Esophagus squamous epithelium (tissue), 5 donors: ENCODE measurements around the gene SGSM2. TPM values are rescaled to one million over a fixed set of nuclear protein-coding genes. Genes with fewer than 3 reads are reported as not detected.

ENCODE experiments used
- DNase-seq: peaks from one replicate; lab custom pipeline; 2025; lab: John Stamatoyannopoulos, UW
- H3K27ac ChIP-seq, 4 donors: fragments of 200-600 bp; sonication (generic); one replicate each; pipeline ENCODE4 v1.5.1; 2016 to 2019; ENCODE audit warnings: mild to moderate bottlenecking in 1 of 4
- H3K27me3 ChIP-seq, 4 donors: fragments of 200-600 bp; sonication (generic); 1 replicate in 3 of 4; 2 replicates in 1 of 4; pipeline versions ENCODE4 v1.5.1 to v1.6.0; 2017 to 2021; ENCODE audit warnings: antibody characterized with exemption in 1 of 4
- H3K36me3 ChIP-seq, 3 donors: fragments of 200-600 bp; sonication (generic); one replicate each; pipeline ENCODE4 v1.5.1; 2016 to 2019
- H3K4me1 ChIP-seq, 3 donors: fragments of 200-600 bp; sonication (generic); one replicate each; pipeline ENCODE4 v1.5.1; 2017 to 2019
- H3K4me3 ChIP-seq, 4 donors: fragments of 200-600 bp; sonication (generic); 1 replicate in 3 of 4; 2 replicates in 1 of 4; pipeline ENCODE4 v1.5.1; 2016 to 2019; ENCODE audit warnings: mild to moderate bottlenecking in 2 of 4, moderate library complexity in 1 of 4
- H3K9me3 ChIP-seq, 3 donors: fragments of 200-600 bp; sonication (generic); one replicate each; pipeline ENCODE4 v1.5.1; 2016 to 2019
- POLR2A ChIP-seq, 4 donors: fragments of 450-650 bp; IDR thresholded peaks; one replicate each; pipeline ENCODE4 v1.6.1; 2017; ENCODE audit warnings: antibody characterized with exemption in 4 of 4, mild to moderate bottlenecking in 4 of 4, moderate library complexity in 3 of 4
- WGBS, 2 donors: methylation state at CpG; one replicate each; pipeline ENCODE4 v1.1.5; 2018; 5-methylcytosine and 5-hydroxymethylcytosine counted together
- intact Hi-C: fragments of 100-400 bp; cut with DNase I; formaldehyde crosslinking; loops from one replicate; pipeline ENCODE4 v1.15.0; 2022
- total RNA-seq, 4 donors: library from RNA; depleted of rRNA; stranded (reverse); fragments of >200 nt; gene quantifications; one replicate each; pipeline ENCODE4 v1.1.0, GENCODE V29; 2016
- TF ChIP-seq, protein P1 (sequence below), 6 experiments: fragments of 450-650 bp in 4 of 6; fragments of 200-600 bp in 2 of 6; sonication (generic) in 2 of 6; IDR thresholded peaks; one replicate each; pipeline ENCODE4 v1.5.1; 2016 to 2019; ENCODE audit warnings: antibody characterized with exemption in 6 of 6, mild to moderate bottlenecking in 4 of 6, moderate library complexity in 4 of 6
- donor health status: DM: yes; HTN: yes; CAD: no.

SGSM2 gene
- total RNA-seq, 4 donors from 2014 or later, result 24.3 to 67.9 (median 35.3) TPM

DNA sequence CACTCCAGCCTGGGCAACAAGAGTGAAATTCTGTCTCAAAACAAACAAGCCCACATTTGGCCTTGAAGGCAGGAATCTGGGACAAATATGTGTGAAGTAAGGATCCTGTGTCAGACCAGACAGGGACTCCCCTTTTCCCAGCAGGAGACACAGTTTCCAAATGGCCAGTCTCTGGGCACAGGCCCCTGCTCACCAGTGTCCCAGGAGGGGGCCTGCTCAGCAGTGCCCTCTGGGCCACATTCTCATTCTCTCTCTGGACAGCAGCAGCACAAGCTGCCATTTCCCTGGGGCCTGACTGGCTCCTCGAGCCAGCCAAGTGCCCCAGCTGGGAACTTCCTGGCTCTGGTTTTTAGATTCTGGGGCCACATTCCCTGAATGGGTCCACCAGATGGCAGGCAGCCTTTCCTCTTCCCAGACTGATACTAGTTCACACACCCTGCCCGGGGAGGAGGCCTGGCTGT, 75.3 kb downstream of the SGSM2 start:
- Histone ChIP-seq H3K27me3 (no peaks in the 10 kb centered on the region), H3K36me3 (peaks cover 0 to 20% (median 0%) of the 10 kb centered on the region in 3 donors), H3K4me3 (no peak overlapping the region), H3K9me3 (no peaks in the 10 kb centered on the region), H3K27ac (peak overlapping the region; percentile 60 to 84 (median 76)), H3K4me1 (peaks cover 9 to 30% (median 13%) of the 10 kb centered on the region in 3 donors)
- TF ChIP-seq, protein P1, sequence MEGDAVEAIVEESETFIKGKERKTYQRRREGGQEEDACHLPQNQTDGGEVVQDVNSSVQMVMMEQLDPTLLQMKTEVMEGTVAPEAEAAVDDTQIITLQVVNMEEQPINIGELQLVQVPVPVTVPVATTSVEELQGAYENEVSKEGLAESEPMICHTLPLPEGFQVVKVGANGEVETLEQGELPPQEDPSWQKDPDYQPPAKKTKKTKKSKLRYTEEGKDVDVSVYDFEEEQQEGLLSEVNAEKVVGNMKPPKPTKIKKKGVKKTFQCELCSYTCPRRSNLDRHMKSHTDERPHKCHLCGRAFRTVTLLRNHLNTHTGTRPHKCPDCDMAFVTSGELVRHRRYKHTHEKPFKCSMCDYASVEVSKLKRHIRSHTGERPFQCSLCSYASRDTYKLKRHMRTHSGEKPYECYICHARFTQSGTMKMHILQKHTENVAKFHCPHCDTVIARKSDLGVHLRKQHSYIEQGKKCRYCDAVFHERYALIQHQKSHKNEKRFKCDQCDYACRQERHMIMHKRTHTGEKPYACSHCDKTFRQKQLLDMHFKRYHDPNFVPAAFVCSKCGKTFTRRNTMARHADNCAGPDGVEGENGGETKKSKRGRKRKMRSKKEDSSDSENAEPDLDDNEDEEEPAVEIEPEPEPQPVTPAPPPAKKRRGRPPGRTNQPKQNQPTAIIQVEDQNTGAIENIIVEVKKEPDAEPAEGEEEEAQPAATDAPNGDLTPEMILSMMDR (IDR thresholded peaks at IDR 0.05), result no peak
- TF ChIP-seq POLR2A (IDR thresholded peaks at IDR 0.05), result no peak
- DNase-seq, result no peak
- 48 to 57% methylated on average over 2 of the region's 2 CpGs for WGBS, 2 donors
- intact Hi-C loops, result no loop called here

GRCh38 chr17:2414446-2415064, 77.3 kb downstream of the SGSM2 start:
- 82 to 92% methylated on average over 14 to 17 of the region's 22 CpGs for WGBS, 2 donors
- H3K4me3 ChIP-seq, result no peak overlapping the region
- TF ChIP-seq, protein P1 (IDR thresholded peaks at IDR 0.05), result no peak
- no peak for TF ChIP-seq POLR2A (IDR thresholded peaks at IDR 0.05)
- intact Hi-C loops, result no loop called here
- H3K9me3 ChIP-seq, result no peaks in the 10 kb centered on the region
- peaks cover 13 to 45% (median 13%) of the 10 kb centered on the region in 3 donors for H3K4me1 ChIP-seq
- H3K27ac ChIP-seq, result peak overlapping the region in 1 of 4 donors; percentile 62
- DNase-seq, result no peak
- H3K27me3 ChIP-seq, result no peaks in the 10 kb centered on the region
- H3K36me3 ChIP-seq, result peaks cover 0 to 40% (median 5%) of the 10 kb centered on the region in 3 donors

- peaks cover 0 to 45% (median 10%) of the 10 kb centered on the region in 3 donors for H3K36me3 ChIP-seq
- no peaks in the 10 kb centered on the region for H3K27me3 ChIP-seq
- H3K9me3 ChIP-seq, result no peaks in the 10 kb centered on the region
- H3K4me1 ChIP-seq, result peaks cover 13 to 48% (median 13%) of the 10 kb centered on the region in 3 donors
- H3K27ac ChIP-seq, result peak overlapping the region in 1 of 4 donors; percentile 62
- no peak for DNase-seq
- H3K4me3 ChIP-seq, result no peak overlapping the region
- intact Hi-C loops, result no loop called here
- WGBS, 2 donors, result 81 to 83% methylated on average over 6 to 8 of the region's 9 CpGs
- TF ChIP-seq, protein P1 (IDR thresholded peaks at IDR 0.05), result no peak
- no peak for TF ChIP-seq POLR2A (IDR thresholded peaks at IDR 0.05)
Measured at GRCh38 chr17:2415081-2415480, 77.8 kb downstream of the SGSM2 start.

DNA sequence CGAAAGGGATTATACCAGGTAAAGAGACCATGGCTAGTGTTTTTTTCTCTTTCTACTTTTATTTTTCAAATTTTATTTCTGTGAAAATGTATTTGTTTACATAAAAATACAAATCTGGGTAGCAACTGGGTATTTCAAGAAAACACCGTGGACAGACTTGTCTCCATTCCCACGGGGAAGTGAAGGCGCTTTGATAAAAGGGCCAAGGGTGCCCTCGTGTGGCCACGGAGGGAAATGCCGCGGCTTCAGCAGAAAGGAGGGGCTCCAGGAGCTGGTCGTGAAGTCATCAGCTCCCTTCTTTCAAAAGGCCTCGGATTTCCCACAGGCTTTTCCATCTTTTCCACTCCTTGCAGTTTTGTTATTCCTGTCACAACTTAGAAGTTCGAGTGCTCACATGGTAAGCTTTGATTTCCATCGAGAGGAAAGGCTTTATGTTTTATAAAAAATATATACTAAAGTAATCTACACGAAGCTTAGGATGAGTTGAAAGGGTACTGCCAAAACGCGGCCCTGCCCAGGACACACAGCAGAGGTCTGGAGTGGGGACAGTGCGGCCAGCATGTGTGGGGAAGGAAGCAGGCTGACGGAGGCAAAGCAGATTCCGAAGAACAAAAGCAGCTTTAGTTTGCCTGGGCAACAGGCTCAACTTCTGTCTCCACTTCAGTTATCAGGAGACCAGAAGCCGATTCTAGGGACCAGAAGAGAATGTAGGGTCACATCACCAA, 78.9 kb downstream of the SGSM2 start:
- Histone ChIP-seq H3K27ac (peak overlapping the region in 3 of 4 donors; percentile 42 to 62 (median 61)), H3K27me3 (no peaks in the 10 kb centered on the region), H3K9me3 (no peaks in the 10 kb centered on the region), H3K4me3 (no peak overlapping the region), H3K36me3 (peaks cover 0 to 56% (median 13%) of the 10 kb centered on the region in 3 donors), H3K4me1 (peaks cover 13 to 50% (median 13%) of the 10 kb centered on the region in 3 donors)
- intact Hi-C loops, result no loop called here
- TF ChIP-seq POLR2A (IDR thresholded peaks at IDR 0.05), result no peak
- TF ChIP-seq, protein P1 (IDR thresholded peaks at IDR 0.05), result peak; percentile 95 to 99 (median 98)
- no peak for DNase-seq
- WGBS, 2 donors, result 21 to 30% methylated on average over 16 to 19 of the region's 19 CpGs

DNA sequence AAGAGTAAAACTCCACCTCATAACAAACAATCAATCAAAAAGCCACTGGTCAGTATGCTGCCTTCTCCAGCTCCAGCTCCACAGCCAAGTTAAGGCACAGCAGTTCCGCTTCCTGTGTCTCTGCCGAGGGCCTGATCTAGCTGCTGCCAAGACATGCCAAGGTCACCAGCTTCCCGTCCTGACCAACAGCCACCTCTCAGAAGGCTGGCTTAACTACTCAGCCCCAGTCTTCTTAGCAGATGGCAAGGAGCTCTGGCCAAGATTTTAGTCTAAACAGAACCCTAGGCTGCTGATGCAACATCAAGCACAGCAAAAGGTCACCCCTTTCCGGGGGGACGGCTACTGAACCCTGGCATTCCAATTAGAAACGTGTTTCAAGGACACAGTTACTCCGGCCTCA, 81.3 kb downstream of the SGSM2 start:
- TF ChIP-seq, protein P1 (IDR thresholded peaks at IDR 0.05), result no peak
- no peak for TF ChIP-seq POLR2A (IDR thresholded peaks at IDR 0.05)
- H3K4me1 ChIP-seq, result peaks cover 4 to 61% (median 6%) of the 10 kb centered on the region in 3 donors
- no peak overlapping the region for H3K4me3 ChIP-seq
- no peak for DNase-seq
- H3K27me3 ChIP-seq, result no peaks in the 10 kb centered on the region
- peaks cover 0 to 60% (median 13%) of the 10 kb centered on the region in 3 donors for H3K36me3 ChIP-seq
- no peaks in the 10 kb centered on the region for H3K9me3 ChIP-seq
- peak overlapping the region; percentile 36 to 81 (median 59) for H3K27ac ChIP-seq
- intact Hi-C loops, result loop anchor here (2.0 kb wide), 1 partner anchor 36 kb away; no protein-coding TSS in a partner anchor
- WGBS, 2 donors, result 56 to 80% methylated on average over 4 of the region's 7 CpGs
